Adrenal gland (tissue), 12 donors: Measurements from ENCODE around the gene GRWD1. TPM values are rescaled to one million over a fixed set of nuclear protein-coding genes. Genes with fewer than 3 reads are reported as not detected.

Experiments
- DNase-seq, 7 donors: peaks; one replicate each; pipeline ENCODE4 v3.0.0-alpha.2; 2019 to 2020
- H3K27ac ChIP-seq, 5 donors: fragments of 200-600 bp; sonication (generic) in 4 of 5; 1 replicate in 3 of 5; 2 replicates in 2 of 5; pipeline versions ENCODE4 v1.5.1 to v1.8.0; 2016 to 2020; ENCODE audit warnings: mild to moderate bottlenecking in 1 of 5
- H3K27me3 ChIP-seq: fragments of 200-600 bp; 2 replicates; pipeline ENCODE4 v1.8.0; 2021
- H3K36me3 ChIP-seq, 2 donors: fragments of 200-600 bp; replicated peaks in 1 of 2; 1 replicate in 1 of 2; 2 replicates in 1 of 2; pipeline versions ENCODE4 v1.5.1 to v1.8.0; 2018 to 2022
- H3K4me1 ChIP-seq, 2 donors: fragments of 200-600 bp; replicated peaks in 1 of 2; 1 replicate in 1 of 2; 2 replicates in 1 of 2; pipeline versions ENCODE4 v1.5.1 to v1.8.0; 2018 to 2021
- H3K4me3 ChIP-seq, 4 donors: fragments of 200-600 bp; sonication (generic) in 3 of 4; one replicate each; pipeline ENCODE4 v1.5.1; 2016 to 2018
- H3K9me3 ChIP-seq, 3 donors: fragments of 200-600 bp; sonication (generic) in 1 of 3; replicated peaks in 1 of 3; 1 replicate in 2 of 3; 2 replicates in 1 of 3; pipeline versions ENCODE4 v1.5.1 to v1.8.0; 2016 to 2021
- POLR2A ChIP-seq, 2 donors: fragments of 450-650 bp; IDR thresholded peaks; one replicate each; pipeline ENCODE4 v1.6.1; 2017; ENCODE audit warnings: antibody characterized with exemption in 2 of 2, mild to moderate bottlenecking in 2 of 2, moderate library complexity in 1 of 2
- WGBS, 4 donors: extraction: QIAGEN DNeasy Blood & Tissue Kit in 2 of 4; methylation state at CpG; one replicate each; pipeline versions ENCODE4 v1.1.5 to v1.1.7; 2013 to 2017; 5-methylcytosine and 5-hydroxymethylcytosine counted together
- intact Hi-C, 2 donors: fragments of 100-400 bp; cut with DNase I; formaldehyde crosslinking; loops; one replicate each; pipeline versions ENCODE4 v1.14.1 to v1.15.0; 2022 to 2023
- polyA plus RNA-seq, 3 donors: library from polyadenylated mRNA; stranded (reverse); fragments of 200-250 nt in 2 of 3; fragments of 350-450 nt in 1 of 3; fragmentation: Illumina TruSeq in 1 of 3; extraction: RNeasy Lipid Tissue Mini Kit (QIAGEN cat#74804) in 1 of 3; gene quantifications; one replicate each; pipeline ENCODE4 v1.2.3, GENCODE V29; 2013 to 2014
- total RNA-seq, 9 donors: library from RNA; depleted of rRNA in 4 of 9; stranded (reverse); fragments of >200 nt in 4 of 9; fragments of 120-200 nt in 1 of 9; fragmentation: NEBNext Ultra II Directional in 1 of 9; extraction: Animal tissue kit (Norgen Biotek cat#: 25700) in 1 of 9; gene quantifications; one replicate each; pipeline versions ENCODE4 v1.1.0 to v1.2.4, GENCODE V29; 2013 to 2023
- TF ChIP-seq, protein P1 (sequence below), 6 experiments: fragments of 450-650 bp in 4 of 6; fragments of 200-600 bp in 2 of 6; sonication (generic) in 1 of 6; IDR thresholded peaks; 1 replicate in 5 of 6; 2 replicates in 1 of 6; pipeline versions ENCODE4 v1.5.1 to v1.8.0; 2016 to 2021; ENCODE audit warnings: antibody characterized with exemption in 6 of 6, mild to moderate bottlenecking in 2 of 6, moderate library complexity in 1 of 6
- donor health status: healthy with polysubstance abuse.
- donor health status: Bipolar disorder and iron deficiency.
- donor health status: DM: yes; HTN: yes; CAD: no.
- donor health status: DM: no; HTN: no; CAD: no.
- donor health status: DM: no; HTN: no; CAD: no.
- donor health status: DM: yes; HTN: yes; CAD: no.

The GRWD1 gene
- total and polyA plus RNA-seq, 12 donors = 6.6 to 48.4 (median 24.0) TPM

DNA sequence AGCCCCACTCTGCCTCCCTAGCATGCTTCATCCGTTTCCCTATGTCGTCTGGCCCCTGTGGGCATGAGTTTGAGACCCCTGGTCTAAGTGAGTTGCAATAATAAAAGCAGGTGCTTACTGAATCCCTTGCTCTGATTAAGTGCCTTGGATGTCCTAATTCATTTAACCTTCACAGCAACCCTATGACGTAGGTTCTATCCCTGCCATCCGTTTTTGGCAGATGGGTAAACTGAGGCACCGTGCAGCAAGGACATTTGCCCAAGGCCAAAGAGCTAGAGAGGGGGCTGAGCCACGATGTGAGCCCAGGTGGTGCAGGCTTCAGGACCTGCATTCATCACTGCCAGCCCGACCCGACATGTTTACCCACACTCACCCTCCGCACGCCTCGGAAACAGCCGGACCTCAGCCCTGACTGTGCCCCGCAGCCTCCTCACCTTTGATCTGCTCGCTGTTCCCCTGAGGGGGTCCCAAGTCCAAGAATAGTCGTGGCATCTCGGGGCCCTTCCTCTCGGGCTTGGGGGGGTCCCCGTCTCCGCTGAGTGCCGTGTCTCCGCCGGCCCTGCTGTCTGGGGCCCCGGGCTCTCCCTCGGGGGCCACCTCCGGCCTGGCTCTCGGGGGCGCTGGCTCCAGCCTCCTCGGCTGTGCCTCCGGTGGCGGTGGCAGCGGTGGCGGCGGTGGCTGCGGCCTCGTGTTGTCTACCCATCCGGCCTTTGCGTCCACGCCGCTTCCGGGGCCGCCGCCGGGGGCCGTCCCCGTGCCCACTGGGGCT is 51.4 kb downstream of the GRWD1 start:
- Histone ChIP-seq H3K4me1 (peaks cover 11 to 14% of the 10 kb centered on the region in 2 donors), H3K36me3 (no peaks in the 10 kb centered on the region), H3K27me3 (no peaks in the 10 kb centered on the region), H3K9me3 (no peaks in the 10 kb centered on the region), H3K27ac (no peak overlapping the region), H3K4me3 (no peak overlapping the region)
- DNase-seq = no peak
- TF ChIP-seq POLR2A (IDR thresholded peaks at IDR 0.05) = no peak
- TF ChIP-seq, protein P1, sequence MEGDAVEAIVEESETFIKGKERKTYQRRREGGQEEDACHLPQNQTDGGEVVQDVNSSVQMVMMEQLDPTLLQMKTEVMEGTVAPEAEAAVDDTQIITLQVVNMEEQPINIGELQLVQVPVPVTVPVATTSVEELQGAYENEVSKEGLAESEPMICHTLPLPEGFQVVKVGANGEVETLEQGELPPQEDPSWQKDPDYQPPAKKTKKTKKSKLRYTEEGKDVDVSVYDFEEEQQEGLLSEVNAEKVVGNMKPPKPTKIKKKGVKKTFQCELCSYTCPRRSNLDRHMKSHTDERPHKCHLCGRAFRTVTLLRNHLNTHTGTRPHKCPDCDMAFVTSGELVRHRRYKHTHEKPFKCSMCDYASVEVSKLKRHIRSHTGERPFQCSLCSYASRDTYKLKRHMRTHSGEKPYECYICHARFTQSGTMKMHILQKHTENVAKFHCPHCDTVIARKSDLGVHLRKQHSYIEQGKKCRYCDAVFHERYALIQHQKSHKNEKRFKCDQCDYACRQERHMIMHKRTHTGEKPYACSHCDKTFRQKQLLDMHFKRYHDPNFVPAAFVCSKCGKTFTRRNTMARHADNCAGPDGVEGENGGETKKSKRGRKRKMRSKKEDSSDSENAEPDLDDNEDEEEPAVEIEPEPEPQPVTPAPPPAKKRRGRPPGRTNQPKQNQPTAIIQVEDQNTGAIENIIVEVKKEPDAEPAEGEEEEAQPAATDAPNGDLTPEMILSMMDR (IDR thresholded peaks at IDR 0.05) = no peak
- WGBS, 4 donors = 44 to 64% (median 58%) methylated on average over 16 to 45 of the region's 45 CpGs
- intact Hi-C loops = no loop called here

GRCh38 chr19:48497728-48498594 is 52.2 kb downstream of the GRWD1 start:
- 53 to 76% (median 63%) methylated on average over 18 to 46 of the region's 46 CpGs for WGBS, 4 donors
- Histone ChIP-seq H3K27me3 (no peaks in the 10 kb centered on the region), H3K27ac (no peak overlapping the region), H3K4me3 (no peak overlapping the region), H3K4me1 (peaks cover 11 to 14% of the 10 kb centered on the region in 2 donors), H3K9me3 (no peaks in the 10 kb centered on the region), H3K36me3 (no peaks in the 10 kb centered on the region)
- DNase-seq = no peak
- TF ChIP-seq, protein P1 (IDR thresholded peaks at IDR 0.05) = no peak
- no peak for TF ChIP-seq POLR2A (IDR thresholded peaks at IDR 0.05)
- intact Hi-C loops = no loop called here

DNA sequence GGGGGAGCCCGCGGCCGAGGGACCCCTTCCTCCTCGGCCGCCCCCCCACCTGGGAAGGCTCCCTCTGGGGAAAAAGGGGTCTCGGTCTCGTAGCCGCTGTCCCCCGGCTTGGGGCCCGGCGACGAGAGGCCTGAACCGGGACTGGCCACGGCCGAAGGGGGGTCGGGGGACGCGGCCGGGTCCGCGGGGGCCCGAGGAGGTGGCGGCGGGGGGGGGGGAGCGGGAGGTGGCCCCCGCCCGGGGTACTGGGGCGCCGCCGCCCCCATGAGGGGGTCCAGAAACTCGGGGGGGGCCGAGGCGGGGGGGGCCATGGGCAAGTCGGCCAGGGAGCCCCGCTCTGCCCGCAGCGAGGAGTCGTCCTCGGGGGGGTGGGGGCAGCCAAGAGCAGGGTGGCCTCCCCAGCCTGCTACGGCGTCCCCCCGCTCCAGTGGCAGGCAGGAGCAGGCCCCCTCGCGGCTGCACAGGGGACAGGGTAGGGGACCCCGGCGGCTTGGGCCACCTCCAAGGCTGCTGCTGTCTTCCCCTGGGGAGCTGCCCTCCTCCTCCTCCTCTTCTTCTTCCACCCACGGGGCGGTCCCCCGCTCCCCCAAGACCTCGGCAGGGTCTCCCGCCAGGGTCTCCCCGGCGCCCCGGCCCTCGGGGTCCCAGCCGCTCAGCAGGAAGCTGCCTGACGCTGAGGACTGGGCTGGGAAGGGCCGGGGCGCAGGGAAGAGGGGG is 53.0 kb downstream of the GRWD1 start:
- Histone ChIP-seq H3K9me3 (no peaks in the 10 kb centered on the region), H3K27me3 (no peaks in the 10 kb centered on the region), H3K4me1 (peaks cover 11 to 14% of the 10 kb centered on the region in 2 donors), H3K4me3 (no peak overlapping the region), H3K27ac (no peak overlapping the region), H3K36me3 (no peaks in the 10 kb centered on the region)
- no peak for DNase-seq
- 21 to 55% (median 46%) methylated on average over 7 to 54 of the region's 59 CpGs for WGBS, 4 donors
- no peak for TF ChIP-seq POLR2A (IDR thresholded peaks at IDR 0.05)
- TF ChIP-seq, protein P1 (IDR thresholded peaks at IDR 0.05) = no peak
- intact Hi-C loops = no loop called here
